ENCODE results near the gene SUSD6.

The SUSD6 gene

DNA sequence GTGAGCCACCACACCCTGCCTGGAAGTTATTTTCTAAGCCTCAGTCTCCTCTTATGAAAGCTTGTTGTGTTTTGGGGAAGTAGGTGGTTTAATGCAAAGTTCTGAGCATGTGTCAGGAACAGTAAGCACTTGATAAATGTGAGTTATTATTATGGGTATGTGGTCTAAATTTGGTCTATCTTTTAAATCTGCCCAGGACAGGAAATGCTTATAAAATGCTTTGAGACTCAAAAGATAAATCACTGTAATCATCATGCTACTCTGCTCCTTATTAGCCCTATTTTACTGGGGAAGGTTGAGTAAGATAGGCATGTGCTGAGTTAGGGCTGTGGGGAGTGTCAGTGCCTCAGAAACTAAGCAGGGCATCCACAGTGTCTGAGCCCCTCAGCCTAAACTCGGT is 142.5 kb downstream of the SUSD6 start:
- DNase-seq (ENCODE audit: insufficient read length, low spot score) = no peak
- no peak for TF ChIP-seq POU2F2 (IDR thresholded peaks at IDR 0.05; ENCODE audit: low read depth, low read length)
- no peak for TF ChIP-seq SPI1 (IDR thresholded peaks at IDR 0.05; ENCODE audit: low read depth, low read length)
- no peak for TF ChIP-seq PAX5 (IDR thresholded peaks at IDR 0.05; ENCODE audit: insufficient read depth, low read length, severe bottlenecking)
- no peak for TF ChIP-seq POLR2AphosphoS5 (IDR thresholded peaks at IDR 0.05; ENCODE audit: low read depth, low read length)
- no peak for TF ChIP-seq TAF1 (IDR thresholded peaks at IDR 0.05; ENCODE audit: low read depth, low read length)
- TF ChIP-seq POLR2A (IDR thresholded peaks at IDR 0.05; ENCODE audit: low read depth, low read length) = no peak
- no peak for FAIRE-seq

- no peak for DNase-seq (ENCODE audit: insufficient read length, low spot score)
- FAIRE-seq = no peak
- TF ChIP-seq PAX5 (IDR thresholded peaks at IDR 0.05; ENCODE audit: insufficient read depth, low read length, severe bottlenecking) (no peak), SPI1 (IDR thresholded peaks at IDR 0.05; ENCODE audit: low read depth, low read length) (no peak), POU2F2 (IDR thresholded peaks at IDR 0.05; ENCODE audit: low read depth, low read length) (no peak), POLR2A (IDR thresholded peaks at IDR 0.05; ENCODE audit: low read depth, low read length) (no peak), POLR2AphosphoS5 (IDR thresholded peaks at IDR 0.05; ENCODE audit: low read depth, low read length) (no peak), TAF1 (IDR thresholded peaks at IDR 0.05; ENCODE audit: low read depth, low read length) (no peak)
Observed at GRCh38 chr14:69754487-69754886, 143.1 kb downstream of the SUSD6 start.

- FAIRE-seq (no peak), DNase-seq (ENCODE audit: insufficient read length, low spot score) (no peak)
- TF ChIP-seq POLR2A (IDR thresholded peaks at IDR 0.05; ENCODE audit: low read depth, low read length) (no peak), TAF1 (IDR thresholded peaks at IDR 0.05; ENCODE audit: low read depth, low read length) (no peak), PAX5 (IDR thresholded peaks at IDR 0.05; ENCODE audit: insufficient read depth, low read length, severe bottlenecking) (no peak), POLR2AphosphoS5 (IDR thresholded peaks at IDR 0.05; ENCODE audit: low read depth, low read length) (no peak), POU2F2 (IDR thresholded peaks at IDR 0.05; ENCODE audit: low read depth, low read length) (no peak), SPI1 (IDR thresholded peaks at IDR 0.05; ENCODE audit: low read depth, low read length) (peak; percentile 85)
Observed at GRCh38 chr14:69755296-69755695, 143.9 kb downstream of the SUSD6 start.

GRCh38 chr14:69755784-69756183 is 144.4 kb downstream of the SUSD6 start:
- TF ChIP-seq TAF1 (IDR thresholded peaks at IDR 0.05; ENCODE audit: low read depth, low read length) (no peak), POLR2A (IDR thresholded peaks at IDR 0.05; ENCODE audit: low read depth, low read length) (no peak), POLR2AphosphoS5 (IDR thresholded peaks at IDR 0.05; ENCODE audit: low read depth, low read length) (no peak), SPI1 (IDR thresholded peaks at IDR 0.05; ENCODE audit: low read depth, low read length) (no peak), POU2F2 (IDR thresholded peaks at IDR 0.05; ENCODE audit: low read depth, low read length) (no peak), PAX5 (IDR thresholded peaks at IDR 0.05; ENCODE audit: insufficient read depth, low read length, severe bottlenecking) (no peak)
- FAIRE-seq = no peak
- no peak for DNase-seq (ENCODE audit: insufficient read length, low spot score)

DNA sequence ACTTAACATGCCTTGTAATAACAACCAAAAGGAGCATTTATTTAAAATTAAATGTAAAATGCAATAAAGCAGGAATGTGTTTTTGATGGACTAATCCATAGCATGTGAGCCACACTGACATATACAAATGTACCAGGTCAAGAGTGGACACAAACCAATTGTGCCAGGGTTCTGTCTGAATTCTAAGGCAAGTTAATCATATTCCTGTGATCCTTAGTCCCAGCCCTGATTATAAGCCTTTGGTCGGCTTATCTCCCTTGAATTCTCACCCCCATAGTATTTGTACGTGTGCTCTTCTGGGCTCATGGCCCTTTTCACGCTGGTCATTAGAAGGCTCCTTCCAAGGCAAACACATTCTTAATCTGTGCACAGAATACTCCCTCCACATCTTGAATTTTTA is 144.9 kb downstream of the SUSD6 start:
- DNase-seq (ENCODE audit: insufficient read length, low spot score) (no peak), FAIRE-seq (no peak)
- no peak for TF ChIP-seq POLR2A (IDR thresholded peaks at IDR 0.05; ENCODE audit: low read depth, low read length)
- no peak for TF ChIP-seq TAF1 (IDR thresholded peaks at IDR 0.05; ENCODE audit: low read depth, low read length)
- no peak for TF ChIP-seq SPI1 (IDR thresholded peaks at IDR 0.05; ENCODE audit: low read depth, low read length)
- no peak for TF ChIP-seq POLR2AphosphoS5 (IDR thresholded peaks at IDR 0.05; ENCODE audit: low read depth, low read length)
- no peak for TF ChIP-seq POU2F2 (IDR thresholded peaks at IDR 0.05; ENCODE audit: low read depth, low read length)
- no peak for TF ChIP-seq PAX5 (IDR thresholded peaks at IDR 0.05; ENCODE audit: insufficient read depth, low read length, severe bottlenecking)

DNA sequence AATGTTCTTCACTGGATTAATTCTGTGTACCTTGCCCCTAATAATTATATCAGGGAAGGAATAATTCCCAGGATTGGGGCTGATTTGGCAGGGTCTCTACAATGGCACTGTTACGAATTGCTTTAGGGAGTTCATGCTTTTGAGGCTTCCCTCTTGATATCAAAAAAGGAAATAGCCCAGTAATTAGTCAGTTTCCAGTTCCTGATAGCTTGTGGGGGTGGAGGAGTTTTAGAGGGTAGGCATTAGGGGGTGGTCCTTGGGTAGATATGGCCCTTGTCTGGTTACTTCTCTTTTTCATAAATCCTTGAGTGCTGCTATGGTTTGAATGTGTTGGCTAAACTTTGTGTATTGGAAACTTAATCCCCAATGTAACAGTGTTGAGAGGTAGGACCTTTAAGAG is 149.4 kb downstream of the SUSD6 start:
- no peak for DNase-seq (ENCODE audit: insufficient read length, low spot score)
- TF ChIP-seq POLR2A (IDR thresholded peaks at IDR 0.05; ENCODE audit: low read depth, low read length) (no peak), PAX5 (IDR thresholded peaks at IDR 0.05; ENCODE audit: insufficient read depth, low read length, severe bottlenecking) (no peak), POLR2AphosphoS5 (IDR thresholded peaks at IDR 0.05; ENCODE audit: low read depth, low read length) (no peak), POU2F2 (IDR thresholded peaks at IDR 0.05; ENCODE audit: low read depth, low read length) (no peak), TAF1 (IDR thresholded peaks at IDR 0.05; ENCODE audit: low read depth, low read length) (no peak), SPI1 (IDR thresholded peaks at IDR 0.05; ENCODE audit: low read depth, low read length) (no peak)
- peak; percentile 59 for FAIRE-seq

GRCh38 chr14:69763761-69764510 is 152.5 kb downstream of the SUSD6 start:
- FAIRE-seq (no peak), DNase-seq (ENCODE audit: insufficient read length, low spot score) (no peak)
- TF ChIP-seq SPI1 (IDR thresholded peaks at IDR 0.05; ENCODE audit: low read depth, low read length) (0 out of 2 replicates have a peak, but pooled peaks have one; percentile 23), PAX5 (IDR thresholded peaks at IDR 0.05; ENCODE audit: insufficient read depth, low read length, severe bottlenecking) (no peak), POU2F2 (IDR thresholded peaks at IDR 0.05; ENCODE audit: low read depth, low read length) (no peak), POLR2AphosphoS5 (IDR thresholded peaks at IDR 0.05; ENCODE audit: low read depth, low read length) (no peak), POLR2A (IDR thresholded peaks at IDR 0.05; ENCODE audit: low read depth, low read length) (no peak), TAF1 (IDR thresholded peaks at IDR 0.05; ENCODE audit: low read depth, low read length) (no peak)

Measured in GM12891 (cell line).